Activated CD4-positive, CD25-positive, alpha-beta regulatory T cell treated with anti-CD3 and anti-CD28 coated beads, Interleukin-2, amount 50 U/mL, for 24 hours (primary cell): ENCODE measurements around the gene INSIG2.
"Not testable (repeated sequence)": the region's sequence is repeated elsewhere in the genome, so short reads cannot be mapped to it uniquely, and the experiment has no call there.

Experiments
- ATAC-seq, 2 donors: fragments of 150-1000 bp; cut with Tn5 transposase; one replicate each; pipeline ENCODE4 v1.10.0; 2021; ENCODE audit warnings: mild to moderate bottlenecking in 1 of 2, moderate library complexity in 1 of 2

The INSIG2 gene

GRCh38 chr2:118061135-118061955, 26.9 kb upstream of the INSIG2 start:
- ATAC-seq: no peak

- ATAC-seq: no peak
Measured at GRCh38 chr2:118062048-118062447, 26.2 kb upstream of the INSIG2 start.

- no peak for ATAC-seq
Measured at GRCh38 chr2:118062669-118063068, 25.6 kb upstream of the INSIG2 start.

- ATAC-seq: no peak
Measured at GRCh38 chr2:118065015-118065706, 23.1 kb upstream of the INSIG2 start.

DNA sequence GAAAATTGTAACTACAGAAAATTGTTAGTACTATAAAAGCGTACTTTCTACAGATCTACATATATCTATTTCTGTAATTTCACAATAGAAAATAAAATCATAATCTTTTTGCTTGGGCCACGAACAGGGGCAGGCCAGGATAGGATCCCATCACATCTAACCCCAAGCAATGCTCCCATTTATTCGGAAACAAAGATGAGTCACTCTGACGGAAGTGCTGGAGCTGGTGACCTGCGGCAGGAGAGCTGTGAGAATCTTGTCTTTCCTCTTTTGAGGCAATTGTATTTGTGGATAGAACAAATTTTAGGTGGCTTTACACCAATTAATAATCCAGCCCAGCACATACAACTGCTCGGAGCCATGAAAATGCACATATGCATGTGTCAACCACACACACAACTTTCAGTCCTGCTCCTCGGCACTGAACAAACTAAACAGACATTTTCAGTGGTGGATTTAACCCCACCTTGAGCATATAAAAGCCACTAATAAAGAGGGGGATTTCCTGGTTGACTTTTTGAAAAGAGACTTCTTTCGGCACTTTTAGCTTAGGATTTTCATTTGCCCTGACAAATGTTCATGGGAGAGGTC, 22.3 kb upstream of the INSIG2 start:
- ATAC-seq: no peak

GRCh38 chr2:118077636-118078247, 10.5 kb upstream of the INSIG2 start:
- no peak for ATAC-seq

- ATAC-seq: no peak
Measured at GRCh38 chr2:118078734-118079133, 9.5 kb upstream of the INSIG2 start.

- no peak for ATAC-seq
Measured at GRCh38 chr2:118084491-118085089, 3.7 kb upstream of the INSIG2 start.

DNA sequence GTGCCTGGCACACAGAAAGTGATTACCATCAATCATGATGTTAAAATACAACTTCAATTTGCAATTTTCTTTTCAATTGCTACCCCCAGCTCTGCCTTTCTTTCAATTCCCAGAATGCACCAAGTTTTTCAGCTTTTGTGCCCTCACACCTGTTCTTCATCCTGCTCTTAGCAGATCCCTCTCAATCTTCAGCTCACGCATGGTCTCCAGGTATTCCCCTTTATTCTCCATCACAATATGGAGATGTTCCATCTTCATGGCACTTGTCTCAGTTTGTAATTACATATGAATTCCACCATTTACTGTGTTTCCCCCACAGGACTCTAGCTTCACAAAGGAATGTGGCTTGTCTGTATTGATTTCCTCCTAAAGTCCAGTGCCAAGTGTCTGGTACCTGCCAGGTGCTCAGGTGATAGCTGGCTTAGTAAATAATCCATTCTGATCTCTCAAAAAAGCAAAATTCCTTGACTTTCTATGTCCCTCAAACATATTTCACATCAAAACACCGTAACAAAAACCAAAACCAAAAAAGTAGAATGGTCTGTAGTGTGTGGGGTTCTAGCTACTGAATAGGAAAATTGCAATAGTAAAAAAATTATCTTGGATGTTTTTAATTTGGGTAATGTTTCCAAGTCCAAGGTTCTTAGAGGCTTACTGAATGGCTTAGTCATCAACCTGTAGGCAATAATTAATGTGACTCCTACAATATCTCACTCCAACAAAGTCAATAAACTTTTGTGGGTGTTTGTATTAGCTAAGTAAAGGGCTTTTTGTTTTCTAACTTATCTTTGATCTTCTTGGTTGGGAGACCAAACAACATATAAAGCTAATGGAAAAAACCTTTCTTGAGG, 2.9 kb upstream of the INSIG2 start:
- no peak for ATAC-seq

DNA sequence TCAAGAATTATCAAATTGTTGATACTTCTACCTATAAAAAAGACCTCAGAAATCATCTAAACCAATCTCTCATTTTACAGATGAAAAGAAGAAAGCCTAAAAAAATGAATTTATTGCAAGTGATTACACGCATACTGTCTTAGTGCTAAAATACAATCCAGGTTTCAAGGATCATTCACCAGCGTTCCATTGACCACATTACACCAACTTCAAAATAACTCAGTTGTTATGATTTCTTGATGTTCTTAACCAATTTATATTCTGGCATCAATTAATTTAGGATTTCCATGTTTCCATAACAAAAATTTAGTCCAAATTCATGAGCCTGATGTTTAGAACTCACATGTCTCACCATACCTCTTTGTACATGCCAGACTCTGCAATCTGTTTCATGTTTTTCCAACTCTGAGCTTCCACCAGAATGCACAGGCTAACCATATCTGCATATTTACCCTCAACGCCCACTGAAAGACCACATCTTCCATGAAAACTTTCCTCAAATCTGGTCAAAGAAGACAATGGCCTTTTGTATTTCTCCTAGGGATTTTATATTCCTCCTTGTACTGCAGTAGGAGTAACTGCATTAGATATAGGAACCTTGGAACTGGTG, 2.1 kb upstream of the INSIG2 start:
- ATAC-seq: no peak

- ATAC-seq: peak; percentile 18 to 21
Measured at GRCh38 chr2:118089139-118089800, 999 bp downstream of the INSIG2 start.

DNA sequence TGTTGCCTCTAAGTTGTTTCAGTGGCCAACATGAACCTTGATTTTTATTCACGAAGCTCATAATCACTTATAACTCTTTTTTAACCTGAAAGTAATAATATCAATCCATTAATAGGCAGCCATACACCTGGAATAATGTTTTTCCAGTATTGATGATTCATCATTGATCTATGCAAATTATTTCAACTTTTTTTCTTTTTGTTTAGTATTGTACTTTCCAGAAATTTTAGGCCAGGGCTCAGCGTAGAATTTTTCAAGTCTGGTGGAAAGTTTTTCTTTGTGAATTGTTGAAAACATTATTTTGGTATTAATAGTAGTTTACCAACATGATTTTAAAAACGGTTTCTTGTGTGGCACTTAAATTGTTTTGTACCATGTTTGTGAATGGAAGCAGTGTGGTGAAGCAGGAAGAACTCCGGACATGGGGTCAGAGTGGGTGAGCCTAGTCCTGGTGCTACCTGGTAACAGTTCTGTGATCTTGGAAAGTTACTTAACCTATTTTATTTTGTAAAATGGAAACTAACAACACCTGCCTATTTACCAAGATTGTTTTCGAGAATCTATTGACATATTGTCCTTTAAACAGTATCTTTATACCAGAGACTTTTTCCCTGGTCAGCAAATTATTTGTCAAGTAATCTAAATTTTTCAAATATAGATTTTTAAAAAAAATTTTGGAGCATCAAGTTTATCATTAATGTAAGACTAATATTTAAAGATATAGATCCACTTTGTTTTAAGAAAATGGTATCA, 2.3 kb downstream of the INSIG2 start:
- no peak for ATAC-seq

- no peak for ATAC-seq
Measured at GRCh38 chr2:118091140-118091478, 2.8 kb downstream of the INSIG2 start.

DNA sequence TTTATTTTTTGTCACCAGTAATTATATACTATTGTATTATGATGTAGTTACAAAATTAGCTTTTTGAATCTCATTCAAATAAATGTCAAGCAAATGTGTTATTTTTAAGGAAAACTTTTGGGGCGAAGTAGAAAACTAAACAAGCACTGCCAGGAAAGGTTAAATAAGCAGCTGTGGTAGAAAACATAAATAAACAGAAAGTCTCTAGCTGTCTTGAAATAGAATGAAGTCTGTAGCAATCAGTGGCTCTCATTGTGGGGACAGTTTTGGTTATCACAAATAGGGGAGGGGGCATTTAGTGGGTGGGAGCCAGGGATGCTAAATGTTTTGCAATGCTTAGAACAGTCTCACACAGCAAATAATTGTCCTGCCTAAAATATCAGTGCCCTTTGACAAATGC, 3.4 kb downstream of the INSIG2 start:
- ATAC-seq: no peak

DNA sequence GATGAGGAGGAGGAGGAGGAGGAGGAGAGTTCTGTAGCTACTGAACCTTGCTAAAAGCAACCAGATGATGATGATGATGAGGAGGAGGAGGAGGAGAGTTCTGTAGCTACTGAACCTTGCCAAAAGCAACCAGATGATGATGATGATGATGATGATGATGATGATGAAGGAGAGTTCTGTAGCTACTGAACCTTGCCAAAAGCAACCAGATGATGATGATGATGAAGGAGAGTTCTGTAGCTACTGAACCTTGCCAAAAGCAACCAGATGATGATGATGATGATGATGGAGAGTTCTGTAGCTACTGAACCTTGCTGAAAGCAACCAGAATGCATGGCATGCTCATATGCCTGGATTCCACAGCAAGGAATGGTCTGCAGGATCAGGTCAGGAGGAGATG, 5.8 kb downstream of the INSIG2 start:
- not testable (repeated sequence) for ATAC-seq

DNA sequence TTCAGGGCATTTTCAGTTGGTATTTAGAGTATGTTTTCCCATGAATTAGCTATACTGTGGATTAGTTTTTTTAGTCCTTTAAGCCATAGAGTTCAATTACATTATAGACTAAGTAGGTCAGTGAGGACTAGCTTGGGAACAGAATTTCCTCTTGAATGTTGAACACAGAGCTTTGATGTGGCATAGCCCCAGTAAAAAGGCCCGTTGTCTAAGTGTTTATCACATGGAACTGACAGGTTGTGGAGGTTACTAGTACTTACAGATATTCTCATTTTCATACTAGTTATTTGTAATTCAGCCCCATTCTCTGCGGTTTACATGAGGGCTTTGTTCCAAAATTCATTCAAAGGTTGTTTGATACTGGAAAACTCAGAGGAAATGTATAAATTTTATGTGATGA, 6.2 kb downstream of the INSIG2 start:
- no peak for ATAC-seq

GRCh38 chr2:118095610-118096009, 7.3 kb downstream of the INSIG2 start:
- no peak for ATAC-seq

GRCh38 chr2:118097657-118098056, 9.4 kb downstream of the INSIG2 start:
- ATAC-seq: no peak

GRCh38 chr2:118098307-118099030, 10.2 kb downstream of the INSIG2 start:
- no peak for ATAC-seq
